ENCODE results near the gene MAD1L1. TPM values are rescaled to one million over a fixed set of nuclear protein-coding genes. Genes with fewer than 3 reads are reported as not detected.

Gene MAD1L1
- total RNA-seq, 1 experiment from 2014 or later: 43.8 TPM

- Mint-ChIP-seq H3K27me3 (ENCODE audit: low read depth) (no peaks in the 10 kb centered on the region), H3K36me3 (peaks cover 19% of the 10 kb centered on the region), H3K4me3 (no peak overlapping the region), H3K9me3 (no peaks in the 10 kb centered on the region), H3K4me1 (no peaks in the 10 kb centered on the region), H3K27ac (no peak overlapping the region)
- POLR2A ChIA-PET: no interaction called here
- no peak for TF ChIP-seq E2F1 (CRISPR knock-in tag; IDR thresholded peaks at IDR 0.05)
- TF ChIP-seq OVOL2 (CRISPR knock-in tag; IDR thresholded peaks at IDR 0.05; ENCODE audit: borderline replicate concordance): no peak
- no peak for TF ChIP-seq SOX15 (CRISPR knock-in tag; IDR thresholded peaks at IDR 0.05)
- TF ChIP-seq ZNF396 (CRISPR knock-in tag; IDR thresholded peaks at IDR 0.05; ENCODE audit: borderline replicate concordance): no peak
- TF ChIP-seq ZNF671 (CRISPR knock-in tag; IDR thresholded peaks at IDR 0.05): no peak
- TF ChIP-seq FOXP1 (CRISPR knock-in tag; IDR thresholded peaks at IDR 0.05; ENCODE audit: borderline replicate concordance): no peak
- no peak for TF ChIP-seq SP1 (CRISPR knock-in tag; conservative IDR thresholded peaks at IDR 0.05)
- no peak for TF ChIP-seq ELF4 (CRISPR knock-in tag; IDR thresholded peaks at IDR 0.05; ENCODE audit: low read depth)
- TF ChIP-seq ERG (CRISPR knock-in tag; IDR thresholded peaks at IDR 0.05): no peak
- TF ChIP-seq KAT7 (CRISPR knock-in tag; IDR thresholded peaks at IDR 0.05; ENCODE audit: borderline replicate concordance): no peak
- TF ChIP-seq GRHL2 (CRISPR knock-in tag; IDR thresholded peaks at IDR 0.05; ENCODE audit: insufficient replicate concordance, severe bottlenecking): no peak
- CTCF ChIA-PET: interaction anchor here (1.7 kb wide), 1 partner anchor 87 kb away, joined by 7 read pairs; no protein-coding TSS in a partner anchor
- DNase-seq (ENCODE audit: low spot score): no peak
- no peak for ATAC-seq
Observed at GRCh38 chr7:2260820-2261219, 28.1 kb upstream of the MAD1L1 start.

GRCh38 chr7:2259480-2259879 is 26.7 kb upstream of the MAD1L1 start:
- Mint-ChIP-seq H3K4me1 (no peaks in the 10 kb centered on the region), H3K27me3 (ENCODE audit: low read depth) (no peaks in the 10 kb centered on the region), H3K36me3 (peaks cover 14% of the 10 kb centered on the region), H3K9me3 (no peaks in the 10 kb centered on the region), H3K4me3 (no peak overlapping the region), H3K27ac (peak overlapping the region; percentile 17; the same call in 1 of the 2 replicates)
- ChIA-PET POLR2A (no interaction called here), CTCF (interaction anchor here (1.1 kb wide), 1 partner anchor 151 kb away, joined by 3 read pairs; no protein-coding TSS in a partner anchor)
- DNase-seq (ENCODE audit: low spot score) (no peak), ATAC-seq (no peak)
- no peak for TF ChIP-seq JUN (CRISPR knock-in tag; IDR thresholded peaks at IDR 0.05)
- TF ChIP-seq OVOL2 (CRISPR knock-in tag; IDR thresholded peaks at IDR 0.05; ENCODE audit: borderline replicate concordance): no peak
- no peak for TF ChIP-seq ZMAT4 (CRISPR knock-in tag; IDR thresholded peaks at IDR 0.05)
- no peak for TF ChIP-seq ZNF232 (CRISPR knock-in tag; IDR thresholded peaks at IDR 0.05)
- TF ChIP-seq RELA (CRISPR knock-in tag; IDR thresholded peaks at IDR 0.05; ENCODE audit: borderline replicate concordance): no peak
- TF ChIP-seq NFYB (CRISPR knock-in tag; conservative IDR thresholded peaks at IDR 0.05; ENCODE audit: low read depth): no peak
- TF ChIP-seq ZNF671 (CRISPR knock-in tag; IDR thresholded peaks at IDR 0.05): no peak

GRCh38 chr7:2258661-2259365 is 26.1 kb upstream of the MAD1L1 start:
- no peak overlapping the region for H3K4me3 Mint-ChIP-seq
- no peaks in the 10 kb centered on the region for H3K9me3 Mint-ChIP-seq
- no peak for ATAC-seq
- ChIA-PET CTCF (no interaction called here), POLR2A (no interaction called here)
- no peak for DNase-seq (ENCODE audit: low spot score)
- H3K27me3 Mint-ChIP-seq (ENCODE audit: low read depth): no peaks in the 10 kb centered on the region
- H3K36me3 Mint-ChIP-seq: peaks cover 7% of the 10 kb centered on the region
- H3K4me1 Mint-ChIP-seq: no peaks in the 10 kb centered on the region
- no peak overlapping the region for H3K27ac Mint-ChIP-seq
- TF ChIP-seq JUN (CRISPR knock-in tag; IDR thresholded peaks at IDR 0.05) (no peak), GABPB1 (CRISPR knock-in tag; IDR thresholded peaks at IDR 0.05) (no peak), AR (CRISPR knock-in tag; IDR thresholded peaks at IDR 0.05) (no peak), ERG (CRISPR knock-in tag; IDR thresholded peaks at IDR 0.05) (no peak), EMX1 (CRISPR knock-in tag; IDR thresholded peaks at IDR 0.05) (no peak), ATF6 (CRISPR knock-in tag; IDR thresholded peaks at IDR 0.05) (no peak), NR1H2 (CRISPR knock-in tag; IDR thresholded peaks at IDR 0.05) (no peak), MXD4 (CRISPR knock-in tag; IDR thresholded peaks at IDR 0.05; ENCODE audit: borderline replicate concordance) (no peak), ELF4 (CRISPR knock-in tag; IDR thresholded peaks at IDR 0.05; ENCODE audit: low read depth) (no peak), HMGA2 (CRISPR knock-in tag; IDR thresholded peaks at IDR 0.05) (no peak)
